Parietal lobe (tissue), 1 donor: ENCODE measurements around the gene ATOSA. TPM values are rescaled to one million over a fixed set of nuclear protein-coding genes. Genes with fewer than 3 reads are reported as not detected.

ENCODE experiments used
- total RNA-seq: library from RNA; depleted of rRNA; stranded (reverse); fragments of >200 nt; gene quantifications from one replicate; pipeline ENCODE4 v1.2.3, GENCODE V29; 2014

Gene ATOSA
- 100 TPM for total RNA-seq

GRCh38 chr15:52679232-52680040 is at the start of gene ATOSA:
TSS of gene ATOSA (minus strand) at chr15:52679388. CDS start at chr15:52678021, 1,367 bp downstream.

Other genes with a start within 250 kb of the ATOSA start
- 258 TPM for gene MYO5A, start 150.5 kb downstream of the ATOSA start, total RNA-seq
- gene ARPP19, start 110.4 kb downstream of the ATOSA start, total RNA-seq = 140 TPM
- not detected for gene ONECUT1, start 110.9 kb upstream of the ATOSA start, total RNA-seq